LHCN-M2 (cell line): Measurements from ENCODE around the gene CLCN3. TPM values are rescaled to one million over a fixed set of nuclear protein-coding genes. Genes with fewer than 3 reads are reported as not detected.
A peak's percentile ranks its signal among the peaks of the same experiment; 100 is the strongest.
"Not testable (repeated sequence)": the region's sequence is repeated elsewhere in the genome, so short reads cannot be mapped to it uniquely, and the experiment has no call there.

Experiments
- DNase-seq: peaks from one replicate; pipeline ENCODE4 v3.0.0-alpha.2; 2012; ENCODE audit warnings: low read depth
- total RNA-seq: library from RNA; depleted of rRNA; stranded (reverse); fragments of >200 nt; gene quantifications from 2 replicates; pipeline ENCODE4 v1.2.3, GENCODE V29; 2014

CLCN3 gene
- total RNA-seq, 1 experiment from 2014 or later: 32.9 TPM

DNA sequence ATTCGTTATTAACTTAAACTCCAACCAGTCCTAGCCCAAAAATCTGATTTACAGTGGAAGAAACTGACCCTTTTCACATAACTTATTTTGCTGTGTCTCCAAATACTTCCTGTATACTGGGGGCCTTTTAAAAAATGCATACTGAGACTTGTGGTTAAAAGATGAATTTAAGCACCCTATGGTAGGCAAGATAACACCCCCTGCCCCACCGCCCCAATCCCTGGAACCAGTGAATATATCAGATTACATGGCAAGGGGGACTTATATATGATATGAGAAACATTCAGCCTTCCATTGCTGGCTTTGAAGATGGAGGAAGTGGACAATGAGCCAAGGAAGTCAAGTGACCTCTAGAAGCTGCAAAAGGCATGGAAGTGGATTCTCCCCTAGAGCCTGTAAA is 3.1 kb upstream of the CLCN3 start:
- DNase-seq: no peak

DNA sequence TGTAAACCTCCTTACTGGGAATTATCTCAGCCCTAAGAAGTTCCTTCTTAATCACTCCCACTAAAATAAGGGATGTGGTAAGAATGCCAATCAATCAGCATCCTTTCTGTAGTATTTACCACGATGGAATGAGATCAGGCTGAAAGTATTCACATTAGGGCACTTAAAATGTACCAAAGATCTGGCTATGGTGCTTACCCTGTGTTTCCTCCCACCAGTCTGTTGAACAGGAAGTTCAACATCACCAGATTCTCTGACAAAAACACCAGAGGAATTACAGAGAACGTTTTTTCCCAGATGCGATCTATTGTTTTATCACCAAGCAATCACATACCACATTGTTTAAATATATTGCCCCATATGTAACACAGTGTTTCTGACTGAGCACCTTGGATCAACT is 2.1 kb upstream of the CLCN3 start:
- no peak for DNase-seq

GRCh38 chr4:169618986-169619385 is 1.4 kb upstream of the CLCN3 start:
- no peak for DNase-seq

- peak; percentile 54 for DNase-seq
Observed at GRCh38 chr4:169619518-169619957, 840 bp upstream of the CLCN3 start.

DNA sequence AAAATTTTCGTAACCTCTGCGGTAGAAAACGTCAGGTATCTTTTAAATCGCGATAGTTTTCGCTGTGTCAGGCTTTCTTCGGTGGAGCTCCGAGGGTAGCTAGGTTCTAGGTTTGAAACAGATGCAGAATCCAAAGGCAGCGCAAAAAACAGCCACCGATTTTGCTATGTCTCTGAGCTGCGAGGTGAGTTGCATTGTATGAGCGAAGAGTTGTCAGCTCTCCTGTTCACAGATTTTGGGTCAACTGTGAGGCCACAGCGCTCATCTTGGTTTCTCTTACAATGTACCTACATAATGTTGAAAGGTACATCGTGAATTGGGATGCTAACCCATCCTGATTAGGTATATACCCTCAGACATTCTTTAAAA is 486 bp downstream of the CLCN3 start:
- DNase-seq: peak; percentile 27

GRCh38 chr4:169621731-169622492 is 1.5 kb downstream of the CLCN3 start:
- peak; percentile 61 for DNase-seq

DNA sequence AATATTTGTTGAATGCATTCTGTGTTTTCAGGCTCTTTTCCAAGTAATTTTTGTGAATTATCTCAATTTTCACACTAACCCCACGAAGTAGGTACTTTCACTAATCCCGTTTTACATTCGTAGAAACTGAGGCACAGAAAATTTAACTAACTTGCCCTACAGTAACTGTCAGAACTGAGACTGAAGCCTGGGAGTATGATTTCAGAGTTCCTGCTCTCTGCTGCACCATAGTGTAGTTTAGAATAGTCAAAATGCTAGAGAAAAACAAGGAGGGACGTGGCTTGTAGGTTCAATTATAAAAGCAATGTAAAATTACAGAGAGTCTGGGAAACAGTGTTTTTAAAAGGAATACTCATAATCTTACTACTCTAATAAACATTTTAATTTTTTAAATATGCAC is 2.2 kb downstream of the CLCN3 start:
- DNase-seq: no peak

DNA sequence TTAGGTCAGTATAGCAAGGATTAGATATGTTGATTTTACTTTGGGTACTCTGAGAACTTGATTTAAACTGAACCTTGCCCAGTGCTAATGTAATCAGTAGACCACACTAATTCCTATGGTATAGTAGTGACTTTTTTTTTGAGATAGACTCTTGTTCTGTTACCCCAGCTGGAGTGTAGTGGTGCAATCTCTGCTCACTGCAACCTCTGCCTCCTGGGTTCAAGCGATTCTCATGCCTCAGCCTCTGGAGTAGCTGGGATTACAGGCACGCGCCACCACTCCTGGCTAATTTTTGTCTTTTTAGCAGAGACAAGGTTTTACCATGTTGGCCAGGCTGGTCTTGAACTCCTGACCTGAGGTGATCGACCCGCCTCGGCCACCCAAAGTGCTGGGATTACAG is 3.6 kb downstream of the CLCN3 start:
- not testable (repeated sequence) for DNase-seq

DNA sequence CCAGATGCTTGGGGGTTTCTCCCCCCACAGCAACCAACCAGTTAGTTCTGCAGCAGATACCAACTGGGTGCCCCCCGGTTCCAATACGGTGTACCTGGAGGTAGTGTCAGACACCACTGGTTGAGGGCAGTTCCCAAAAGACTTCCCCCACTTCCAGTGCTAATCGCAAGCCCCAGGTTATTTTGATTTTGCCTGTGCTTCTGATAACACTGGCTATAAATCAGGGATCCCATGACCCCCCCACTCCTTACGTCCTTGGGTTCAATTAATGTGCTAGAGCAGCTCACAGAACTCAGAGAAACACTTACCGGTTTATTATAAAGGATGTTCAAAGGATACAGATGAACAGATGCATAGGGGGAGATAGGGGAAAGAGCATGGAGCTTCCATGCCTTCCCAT is 5.5 kb downstream of the CLCN3 start:
- DNase-seq: no peak

DNA sequence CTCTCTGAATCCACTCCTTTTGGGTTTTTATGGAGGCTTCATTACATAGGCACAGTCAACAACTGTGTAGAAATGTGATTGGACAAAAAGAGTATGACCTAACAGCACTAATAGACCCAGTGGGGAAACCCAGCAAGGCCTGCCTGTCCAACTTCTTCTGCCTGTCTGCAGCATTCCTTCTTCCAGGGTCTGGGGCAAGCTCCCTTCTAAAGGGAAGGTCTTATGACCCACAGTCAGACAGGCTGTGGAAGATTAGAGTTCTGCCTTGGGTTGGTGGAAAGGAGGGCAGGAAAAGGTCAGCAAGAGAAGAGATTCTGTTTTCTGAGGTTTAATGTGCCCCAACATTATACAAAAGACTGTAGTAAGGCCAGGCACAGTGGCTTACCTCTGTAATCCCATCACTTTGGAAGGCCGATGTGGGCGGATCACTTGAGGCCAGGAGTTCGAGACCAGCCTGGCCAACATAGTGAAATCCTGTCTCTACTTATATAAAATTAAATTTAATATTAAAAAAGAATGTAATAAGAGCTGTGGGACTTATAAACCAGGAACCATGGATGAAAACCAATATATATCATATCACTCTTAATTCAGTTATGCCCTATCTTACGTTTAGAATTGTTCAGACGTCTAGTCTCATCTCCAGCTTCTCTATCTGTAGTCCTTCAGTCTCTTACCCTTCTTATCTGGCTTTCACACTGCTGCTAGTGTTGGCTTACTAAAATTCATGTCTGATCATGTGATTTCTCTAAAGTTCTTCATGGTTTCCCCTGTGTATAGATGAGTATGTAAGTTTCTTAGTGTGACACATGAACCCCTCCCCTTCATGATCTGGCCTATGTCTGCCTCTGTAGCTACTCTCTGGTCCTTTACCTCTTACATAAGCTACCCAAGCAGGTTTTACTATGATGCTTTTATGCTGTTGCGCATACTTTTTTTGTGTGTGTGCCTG is 6.2 kb downstream of the CLCN3 start:
- DNase-seq: no peak

DNA sequence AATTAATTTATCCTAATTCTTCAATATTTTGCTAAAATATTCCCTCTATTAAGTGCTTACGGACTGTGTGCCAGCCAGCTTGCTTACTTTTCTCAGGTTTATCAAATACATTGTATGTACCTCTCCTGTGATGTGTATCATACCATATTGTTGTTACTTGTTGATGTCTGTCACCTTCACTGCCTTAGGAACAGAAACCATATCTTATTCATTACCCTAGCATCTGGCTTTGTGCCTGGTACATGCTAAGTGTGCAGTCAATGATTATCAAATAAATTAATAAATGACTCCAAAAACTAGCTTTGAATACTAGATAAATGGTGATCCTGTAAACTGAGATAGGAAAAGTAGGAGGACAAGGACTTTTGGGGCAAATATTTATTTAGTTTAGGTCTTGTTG is 6.9 kb downstream of the CLCN3 start:
- no peak for DNase-seq

DNA sequence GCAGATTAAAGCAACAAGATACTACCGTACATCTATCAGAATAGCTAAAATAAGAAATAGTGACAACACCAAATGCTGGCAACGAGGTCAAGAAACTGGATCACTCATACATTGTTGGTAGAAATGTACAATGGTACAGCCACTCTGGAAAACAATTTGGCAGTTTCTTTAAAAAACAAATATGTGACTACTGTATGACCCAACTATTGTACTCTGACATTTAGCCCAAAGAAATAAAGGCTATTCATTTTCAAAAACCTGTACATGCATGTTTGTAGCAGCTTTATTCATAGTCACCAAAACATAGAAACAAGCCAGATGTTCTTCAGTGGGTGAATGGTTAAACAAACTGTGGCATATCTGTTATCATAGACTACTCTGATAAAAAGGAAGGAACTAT is 8.2 kb downstream of the CLCN3 start:
- DNase-seq: no peak

- no peak for DNase-seq
Observed at GRCh38 chr4:169630069-169630468, 9.7 kb downstream of the CLCN3 start.

DNA sequence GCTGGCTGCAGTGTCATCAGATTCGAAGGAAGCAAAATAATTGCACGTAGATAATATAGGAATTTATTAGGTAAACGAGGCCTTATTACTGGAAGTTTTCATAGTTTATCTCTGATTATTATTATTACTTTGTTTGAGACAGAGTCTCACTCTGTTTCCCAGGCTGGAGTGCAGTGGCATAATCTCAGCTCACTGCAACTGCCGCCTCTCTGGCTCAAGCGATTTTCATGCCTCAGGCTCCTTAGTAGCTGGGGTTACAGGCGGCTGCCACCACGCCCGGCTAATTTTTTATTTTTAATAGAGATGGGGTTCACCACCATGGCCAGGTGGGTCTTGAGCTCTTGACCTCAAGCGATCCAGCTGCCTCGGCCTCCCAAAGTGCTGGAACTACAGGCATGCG is 12.5 kb downstream of the CLCN3 start:
- no peak for DNase-seq

DNA sequence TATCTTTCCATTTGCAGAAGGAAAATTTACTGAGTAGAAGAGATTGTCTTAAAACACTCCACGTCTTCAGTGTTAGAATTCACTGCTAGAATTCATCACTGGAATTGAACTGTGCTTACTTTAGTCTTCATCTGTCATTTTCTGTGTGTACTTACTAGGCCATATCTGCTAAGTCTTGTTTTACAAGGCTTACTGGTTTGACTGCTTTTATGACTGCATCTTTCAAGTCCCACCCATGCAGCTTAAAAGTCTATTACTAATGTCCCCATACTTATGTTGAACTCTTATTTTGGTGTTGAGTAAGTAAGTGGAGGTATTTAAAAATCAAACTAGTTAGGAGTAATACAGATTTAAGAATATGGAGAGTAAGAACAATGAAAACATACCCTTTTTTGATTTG is 14.6 kb downstream of the CLCN3 start:
- no peak for DNase-seq

GRCh38 chr4:169640261-169640870 is 20.0 kb downstream of the CLCN3 start:
- DNase-seq: peak; percentile 27

DNA sequence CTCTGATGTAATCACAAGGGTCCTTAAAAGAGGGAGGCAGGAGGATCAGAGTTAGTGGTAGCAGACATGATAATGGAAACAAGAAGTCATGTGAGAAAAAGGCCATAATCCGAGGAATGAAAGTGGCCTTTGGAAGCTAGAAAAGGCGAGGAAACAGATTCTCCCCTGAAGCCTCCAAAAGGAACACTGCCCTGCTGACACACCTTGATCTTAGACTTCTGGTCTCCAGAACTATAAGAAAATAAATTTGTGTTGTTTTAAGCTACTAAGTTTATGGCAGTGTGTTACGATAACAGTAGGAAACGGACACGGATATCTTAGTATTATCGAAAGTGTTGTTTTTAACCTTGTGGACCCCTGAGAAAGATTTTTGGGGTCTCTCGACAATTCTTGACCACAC is 24.4 kb downstream of the CLCN3 start:
- no peak for DNase-seq

DNA sequence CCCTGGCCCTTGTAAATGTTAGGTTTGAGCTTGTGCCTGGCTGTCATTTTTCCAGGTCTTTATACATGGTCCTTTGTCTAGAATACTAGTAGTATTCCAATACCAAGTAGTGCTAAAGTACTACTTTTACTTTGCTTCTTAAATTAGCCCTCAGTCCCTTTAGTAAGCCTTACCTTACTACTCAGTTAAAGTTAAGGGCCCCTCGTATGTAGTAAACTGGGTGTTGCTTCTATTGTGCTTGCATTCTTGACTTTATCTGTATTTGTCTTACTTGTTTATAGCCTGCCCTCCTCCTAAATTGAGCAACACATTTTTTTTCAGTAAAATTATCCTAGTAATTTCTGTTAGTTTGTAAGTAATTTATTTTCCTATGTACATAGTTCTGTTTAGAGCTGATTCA is 25.2 kb downstream of the CLCN3 start:
- no peak for DNase-seq

GRCh38 chr4:169649545-169650226 is 29.3 kb downstream of the CLCN3 start:
- DNase-seq: no peak

DNA sequence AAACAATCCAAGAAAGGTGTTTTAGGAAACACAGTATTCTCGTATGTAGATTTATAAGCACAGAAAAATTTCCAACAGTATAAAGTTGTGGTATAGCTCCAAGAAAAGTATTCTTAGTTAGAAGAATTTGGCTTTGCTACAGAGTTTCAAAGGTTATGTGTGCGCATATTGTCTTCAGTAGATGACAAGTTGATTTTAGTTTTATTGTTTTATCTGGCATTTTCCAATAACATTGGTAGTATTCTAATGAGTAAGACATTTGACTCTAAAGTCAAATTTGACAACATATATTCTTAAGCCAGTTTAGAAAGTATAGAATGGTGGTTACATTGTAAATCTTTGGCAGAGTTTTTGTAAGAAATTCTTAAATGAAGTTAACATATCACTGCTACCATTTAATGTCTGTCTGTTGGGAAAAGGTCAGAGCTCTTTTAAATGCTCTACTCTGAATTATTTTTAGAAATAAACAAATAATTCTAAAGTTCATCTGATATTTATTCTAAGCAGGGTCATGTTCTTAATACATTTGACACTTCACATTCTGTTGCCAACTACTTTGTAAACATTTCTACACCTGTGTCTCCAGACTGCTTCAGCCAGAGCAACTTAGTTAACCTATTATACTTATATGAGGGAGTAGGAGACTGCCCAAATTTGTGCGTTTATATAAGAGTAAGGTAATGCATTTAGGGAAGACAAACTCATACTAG is 30.0 kb downstream of the CLCN3 start:
- DNase-seq: no peak

DNA sequence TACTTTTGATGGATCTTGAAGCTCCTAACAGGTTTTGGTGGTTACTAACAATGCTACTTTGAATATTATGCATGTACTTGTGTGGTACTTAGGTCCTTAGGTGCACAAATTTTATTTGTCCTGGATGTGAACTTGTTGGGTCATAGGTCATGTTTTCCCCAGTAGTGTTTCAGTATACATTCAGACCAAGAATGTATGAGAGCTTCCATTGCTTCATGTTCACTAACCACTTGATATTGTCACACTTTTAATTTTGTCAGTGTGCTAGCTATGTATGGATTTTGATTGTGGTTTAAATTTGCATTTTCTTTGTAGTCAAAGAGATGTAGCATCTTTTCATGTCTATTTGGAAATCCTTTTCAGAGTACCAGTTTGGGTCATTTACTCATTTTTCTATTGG is 32.2 kb downstream of the CLCN3 start:
- DNase-seq: no peak
